Ishikawa (cell line): ENCODE measurements around the gene SLC30A5.

ENCODE experiments used
- CEBPB ChIP-seq: IDR thresholded peaks from 2 replicates; pipeline ENCODE4 v1.6.1; 2012
- CREB1 ChIP-seq: IDR thresholded peaks from 2 replicates; pipeline ENCODE4 v1.6.1; 2012; ENCODE audit warnings: low read depth
- EGR1 ChIP-seq: IDR thresholded peaks from 2 replicates; pipeline ENCODE4 v1.6.1; 2012
- EP300 ChIP-seq: IDR thresholded peaks from 2 replicates; pipeline ENCODE4 v1.6.1; 2012; ENCODE audit warnings: borderline replicate concordance
- FOXM1 ChIP-seq: IDR thresholded peaks from 2 replicates; pipeline ENCODE4 v1.6.1; 2012; ENCODE audit warnings: low read depth, borderline replicate concordance
- MAX ChIP-seq: IDR thresholded peaks from 2 replicates; pipeline ENCODE4 v1.6.1; 2012
- NFIC ChIP-seq: IDR thresholded peaks from 2 replicates; pipeline ENCODE4 v1.6.1; 2012
- RAD21 ChIP-seq: IDR thresholded peaks from 2 replicates; pipeline ENCODE4 v1.6.1; 2012; ENCODE audit warnings: low read depth
- REST ChIP-seq: IDR thresholded peaks from 2 replicates; pipeline ENCODE4 v1.6.1; 2012; ENCODE audit warnings: low read depth, mild to moderate bottlenecking
- TAF1 ChIP-seq: IDR thresholded peaks from 2 replicates; pipeline ENCODE4 v1.6.1; 2012; ENCODE audit warnings: low read depth, mild to moderate bottlenecking
- TCF12 ChIP-seq: IDR thresholded peaks from 2 replicates; pipeline ENCODE4 v1.6.1; 2012; ENCODE audit warnings: low read depth
- TEAD4 ChIP-seq: IDR thresholded peaks from 2 replicates; pipeline ENCODE4 v1.6.1; 2012
- YY1 ChIP-seq: IDR thresholded peaks from 2 replicates; pipeline ENCODE4 v1.6.1; 2012; ENCODE audit warnings: low read depth
- ZBTB7A ChIP-seq: IDR thresholded peaks from 2 replicates; pipeline ENCODE4 v1.6.1; 2012; ENCODE audit warnings: low read depth
- TF ChIP-seq, protein P1 (sequence below): IDR thresholded peaks from 2 replicates; pipeline ENCODE4 v1.6.1; 2012

Gene SLC30A5

DNA sequence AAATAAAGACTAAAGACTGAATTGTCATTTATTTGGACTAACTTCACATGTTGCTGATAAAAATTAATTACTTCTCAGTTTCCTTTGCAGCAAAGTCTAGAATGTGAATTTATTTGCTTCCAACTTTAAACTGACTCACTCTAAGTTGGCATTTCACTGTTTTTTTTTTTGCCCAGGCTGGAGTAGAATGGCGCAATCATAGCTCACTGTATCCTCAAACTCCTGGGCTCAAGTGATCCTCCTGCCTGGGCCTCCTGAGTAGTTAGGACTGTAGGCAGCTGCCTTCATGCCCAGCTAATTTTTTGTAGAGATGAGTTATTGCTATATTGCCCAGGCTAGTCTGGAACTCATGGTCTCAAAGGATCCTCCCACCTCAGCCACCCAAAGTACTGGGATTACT is 76.7 kb downstream of the SLC30A5 start:
- TF ChIP-seq NFIC (no peak), RAD21 (no peak), CEBPB (no peak), MAX (no peak), TAF1 (no peak), ZBTB7A (no peak), REST (no peak), TCF12 (no peak), EGR1 (no peak), TEAD4 (no peak), FOXM1 (no peak), EP300 (no peak), CREB1 (no peak), YY1 (no peak)
- TF ChIP-seq, protein P1, sequence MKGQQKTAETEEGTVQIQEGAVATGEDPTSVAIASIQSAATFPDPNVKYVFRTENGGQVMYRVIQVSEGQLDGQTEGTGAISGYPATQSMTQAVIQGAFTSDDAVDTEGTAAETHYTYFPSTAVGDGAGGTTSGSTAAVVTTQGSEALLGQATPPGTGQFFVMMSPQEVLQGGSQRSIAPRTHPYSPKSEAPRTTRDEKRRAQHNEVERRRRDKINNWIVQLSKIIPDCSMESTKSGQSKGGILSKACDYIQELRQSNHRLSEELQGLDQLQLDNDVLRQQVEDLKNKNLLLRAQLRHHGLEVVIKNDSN: no peak

- TF ChIP-seq RAD21: no peak
- no peak for TF ChIP-seq TAF1
- no peak for TF ChIP-seq YY1
- no peak for TF ChIP-seq CREB1
Observed at GRCh38 chr5:69170969-69171368, 77.2 kb downstream of the SLC30A5 start.
